ENCODE measurements around the gene RASGRF1. TPM values are rescaled to one million over a fixed set of nuclear protein-coding genes. Genes with fewer than 3 reads are reported as not detected.

The RASGRF1 gene
- total and polyA plus RNA-seq, 2 donors (not counting 1 experiment from before 2014, with no cell fraction given): 0.09 TPM; not detected in 1

DNA sequence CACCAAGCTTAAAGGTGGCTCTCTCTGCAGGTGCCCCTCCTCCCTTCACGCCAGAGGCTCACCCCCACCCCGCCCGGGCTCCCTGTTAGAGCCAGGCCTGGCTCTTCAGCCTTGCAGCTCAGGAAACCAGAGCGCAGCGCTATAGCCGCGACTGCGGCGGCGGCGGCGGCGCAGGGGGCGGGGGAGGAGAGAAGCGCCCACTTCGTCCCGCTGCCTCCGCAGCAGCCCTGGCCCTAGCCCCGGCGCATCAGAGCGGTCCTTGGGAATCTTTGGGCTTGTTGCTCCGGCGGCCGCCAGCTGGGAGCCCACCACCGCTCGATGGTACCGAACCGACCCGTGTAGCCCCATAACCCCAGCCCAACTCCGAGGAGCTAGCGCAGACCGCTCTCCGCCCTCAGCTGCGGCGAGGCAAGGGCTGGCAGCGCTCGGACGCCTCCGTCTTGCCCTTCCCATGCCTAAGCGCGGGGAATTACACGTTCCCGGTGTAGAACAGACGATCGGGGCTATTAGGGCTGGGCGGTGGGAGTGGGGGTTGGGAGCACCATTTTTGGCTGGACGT, 1.2 kb downstream of the RASGRF1 start:
- Histone ChIP-seq H3K4me1 (ENCODE audit: control insufficient read depth, extremely low read depth, insufficient read depth, low read length) (no peaks in the 10 kb centered on the region), H4K20me1 (ENCODE audit: control insufficient read depth, extremely low read depth, insufficient read depth, low read length) (no peaks in the 10 kb centered on the region), H3K4me2 (ENCODE audit: extremely low read depth, insufficient read depth, low read length) (no peak overlapping the region), H3K27me3 (ENCODE audit: control insufficient read depth, insufficient read depth, low read length) (peaks cover 11% of the 10 kb centered on the region), H2AFZ (ENCODE audit: low read length) (no peak overlapping the region), H3K4me3 (replicated peaks in 1 of 4; ENCODE audit: control extremely low read depth in 1 of 4, insufficient read depth in 1 of 4, low read depth in 3 of 4, low read length in 4 of 4) (no peak overlapping the region), H3K9ac (ENCODE audit: insufficient read depth, low read length) (no peak overlapping the region), H3K27ac (ENCODE audit: insufficient read depth, low read length) (no peak overlapping the region), H3K9me3 (ENCODE audit: control insufficient read depth, insufficient read depth, low read depth, low read length) (no peaks in the 10 kb centered on the region), H3K36me3 (ENCODE audit: control insufficient read depth, insufficient read depth, low read length) (no peaks in the 10 kb centered on the region), H3K79me2 (ENCODE audit: control insufficient read depth, insufficient read depth, low read length) (no peaks in the 10 kb centered on the region)
- no peak for DNase-seq (ENCODE audit: low read depth in 2 of 2)
- TF ChIP-seq, protein P1, sequence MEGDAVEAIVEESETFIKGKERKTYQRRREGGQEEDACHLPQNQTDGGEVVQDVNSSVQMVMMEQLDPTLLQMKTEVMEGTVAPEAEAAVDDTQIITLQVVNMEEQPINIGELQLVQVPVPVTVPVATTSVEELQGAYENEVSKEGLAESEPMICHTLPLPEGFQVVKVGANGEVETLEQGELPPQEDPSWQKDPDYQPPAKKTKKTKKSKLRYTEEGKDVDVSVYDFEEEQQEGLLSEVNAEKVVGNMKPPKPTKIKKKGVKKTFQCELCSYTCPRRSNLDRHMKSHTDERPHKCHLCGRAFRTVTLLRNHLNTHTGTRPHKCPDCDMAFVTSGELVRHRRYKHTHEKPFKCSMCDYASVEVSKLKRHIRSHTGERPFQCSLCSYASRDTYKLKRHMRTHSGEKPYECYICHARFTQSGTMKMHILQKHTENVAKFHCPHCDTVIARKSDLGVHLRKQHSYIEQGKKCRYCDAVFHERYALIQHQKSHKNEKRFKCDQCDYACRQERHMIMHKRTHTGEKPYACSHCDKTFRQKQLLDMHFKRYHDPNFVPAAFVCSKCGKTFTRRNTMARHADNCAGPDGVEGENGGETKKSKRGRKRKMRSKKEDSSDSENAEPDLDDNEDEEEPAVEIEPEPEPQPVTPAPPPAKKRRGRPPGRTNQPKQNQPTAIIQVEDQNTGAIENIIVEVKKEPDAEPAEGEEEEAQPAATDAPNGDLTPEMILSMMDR (conservative IDR thresholded peaks at IDR 0.05 in 1 of 2, IDR thresholded peaks at IDR 0.05 in 1 of 2; ENCODE audit: low read depth in 1 of 2, low read length in 2 of 2): no peak
- TF ChIP-seq EZH2 (IDR thresholded peaks at IDR 0.05; ENCODE audit: low read length, missing control alignments): no peak

DNA sequence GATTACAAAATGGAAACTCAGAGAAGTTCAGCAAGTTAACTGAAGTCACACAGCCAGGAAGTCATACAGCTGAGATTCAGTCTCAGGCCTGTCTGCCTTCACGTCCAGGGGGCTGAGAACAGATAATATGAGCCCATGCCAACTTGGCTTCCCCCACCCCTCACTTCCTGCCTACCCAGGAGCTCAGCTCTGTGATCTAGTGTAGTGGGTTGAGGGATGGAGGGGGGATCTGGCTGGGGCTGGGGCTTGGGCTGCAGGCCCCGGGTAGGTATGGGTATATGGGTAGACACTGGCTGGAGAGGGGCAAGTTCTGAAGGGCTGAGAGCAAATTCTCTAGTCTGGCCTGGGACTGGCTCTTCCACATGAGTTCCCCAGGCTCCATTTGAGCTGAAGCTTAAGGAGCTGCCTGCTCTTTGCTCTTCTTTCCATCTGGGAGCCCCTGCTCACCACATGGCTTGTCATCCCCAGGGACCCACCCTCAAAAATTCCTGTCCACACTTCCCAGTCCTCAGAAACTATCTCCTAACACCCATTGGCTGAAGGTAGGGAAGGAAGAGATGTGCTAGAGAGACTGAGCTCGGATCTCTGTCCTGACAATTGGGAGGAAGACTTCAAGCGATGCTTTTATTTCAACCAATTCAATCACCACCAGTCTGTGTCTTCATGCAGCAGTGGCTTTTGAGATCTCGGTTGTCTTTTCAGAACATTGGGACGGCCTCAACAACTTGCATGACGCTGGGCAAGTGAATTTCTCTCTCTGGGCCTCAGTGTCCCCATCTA, 2.0 kb downstream of the RASGRF1 start:
- no peaks in the 10 kb centered on the region for H3K79me2 ChIP-seq (ENCODE audit: control insufficient read depth, insufficient read depth, low read length)
- H3K9ac ChIP-seq (ENCODE audit: insufficient read depth, low read length): no peak overlapping the region
- H3K4me1 ChIP-seq (ENCODE audit: control insufficient read depth, extremely low read depth, insufficient read depth, low read length): no peaks in the 10 kb centered on the region
- H3K36me3 ChIP-seq (ENCODE audit: control insufficient read depth, insufficient read depth, low read length): no peaks in the 10 kb centered on the region
- H3K4me2 ChIP-seq (ENCODE audit: extremely low read depth, insufficient read depth, low read length): no peak overlapping the region
- H3K9me3 ChIP-seq (ENCODE audit: control insufficient read depth, insufficient read depth, low read depth, low read length): no peaks in the 10 kb centered on the region
- no peaks in the 10 kb centered on the region for H4K20me1 ChIP-seq (ENCODE audit: control insufficient read depth, extremely low read depth, insufficient read depth, low read length)
- H3K4me3 ChIP-seq (replicated peaks in 1 of 4; ENCODE audit: control extremely low read depth in 1 of 4, insufficient read depth in 1 of 4, low read depth in 3 of 4, low read length in 4 of 4): no peak overlapping the region
- no peak overlapping the region for H2AFZ ChIP-seq (ENCODE audit: low read length)
- H3K27ac ChIP-seq (ENCODE audit: insufficient read depth, low read length): no peak overlapping the region
- no peak for TF ChIP-seq EZH2 (IDR thresholded peaks at IDR 0.05; ENCODE audit: low read length, missing control alignments)
- TF ChIP-seq, protein P1 (conservative IDR thresholded peaks at IDR 0.05 in 1 of 2, IDR thresholded peaks at IDR 0.05 in 1 of 2; ENCODE audit: low read depth in 1 of 2, low read length in 2 of 2): no peak
- no peak for DNase-seq (ENCODE audit: low read depth in 2 of 2)
- peaks cover 11% of the 10 kb centered on the region for H3K27me3 ChIP-seq (ENCODE audit: control insufficient read depth, insufficient read depth, low read length)

DNA sequence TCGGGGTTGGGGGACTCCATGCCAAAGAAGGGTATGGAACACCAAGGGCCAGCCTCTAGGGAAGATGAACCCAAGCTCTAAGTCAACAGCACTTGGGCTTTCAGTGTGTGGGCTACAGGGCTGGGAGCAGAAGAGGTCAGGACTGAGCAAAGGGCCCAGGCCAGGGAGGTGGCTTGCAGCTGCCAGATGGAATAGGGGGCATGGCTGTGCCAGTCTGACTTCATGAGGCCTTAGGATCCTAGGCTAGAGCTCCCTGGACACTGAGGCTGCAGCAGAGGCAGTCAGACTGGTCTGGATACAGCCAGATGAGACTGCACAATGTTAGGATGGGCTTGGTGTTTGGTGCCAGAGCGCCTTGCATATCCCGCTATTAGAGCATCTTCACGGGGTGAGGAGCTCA, 3.8 kb downstream of the RASGRF1 start:
- H3K4me2 ChIP-seq (ENCODE audit: extremely low read depth, insufficient read depth, low read length): no peak overlapping the region
- H3K27me3 ChIP-seq (ENCODE audit: control insufficient read depth, insufficient read depth, low read length): peaks cover 11% of the 10 kb centered on the region

More for the DNA sequence above, 3.8 kb downstream of the RASGRF1 start:
- no peaks in the 10 kb centered on the region for H3K4me1 ChIP-seq (ENCODE audit: control insufficient read depth, extremely low read depth, insufficient read depth, low read length)
- H3K79me2 ChIP-seq (ENCODE audit: control insufficient read depth, insufficient read depth, low read length): no peaks in the 10 kb centered on the region
- no peak for TF ChIP-seq EZH2 (IDR thresholded peaks at IDR 0.05; ENCODE audit: low read length, missing control alignments)
- TF ChIP-seq, protein P1 (conservative IDR thresholded peaks at IDR 0.05 in 1 of 2, IDR thresholded peaks at IDR 0.05 in 1 of 2; ENCODE audit: low read depth in 1 of 2, low read length in 2 of 2): no peak
- no peaks in the 10 kb centered on the region for H3K9me3 ChIP-seq (ENCODE audit: control insufficient read depth, insufficient read depth, low read depth, low read length)
- H4K20me1 ChIP-seq (ENCODE audit: control insufficient read depth, extremely low read depth, insufficient read depth, low read length): no peaks in the 10 kb centered on the region
- no peak overlapping the region for H2AFZ ChIP-seq (ENCODE audit: low read length)
- no peak overlapping the region for H3K27ac ChIP-seq (ENCODE audit: insufficient read depth, low read length)
- no peak for DNase-seq (ENCODE audit: low read depth in 2 of 2)
- H3K4me3 ChIP-seq (replicated peaks in 1 of 4; ENCODE audit: control extremely low read depth in 1 of 4, insufficient read depth in 1 of 4, low read depth in 3 of 4, low read length in 4 of 4): no peak overlapping the region
- H3K36me3 ChIP-seq (ENCODE audit: control insufficient read depth, insufficient read depth, low read length): no peaks in the 10 kb centered on the region
- H3K9ac ChIP-seq (ENCODE audit: insufficient read depth, low read length): no peak overlapping the region
